ENCODE measurements around the gene TASP1.
"Not testable (repeated sequence)": the region's sequence is repeated elsewhere in the genome, so short reads cannot be mapped to it uniquely, and the experiment has no call there.

DNA sequence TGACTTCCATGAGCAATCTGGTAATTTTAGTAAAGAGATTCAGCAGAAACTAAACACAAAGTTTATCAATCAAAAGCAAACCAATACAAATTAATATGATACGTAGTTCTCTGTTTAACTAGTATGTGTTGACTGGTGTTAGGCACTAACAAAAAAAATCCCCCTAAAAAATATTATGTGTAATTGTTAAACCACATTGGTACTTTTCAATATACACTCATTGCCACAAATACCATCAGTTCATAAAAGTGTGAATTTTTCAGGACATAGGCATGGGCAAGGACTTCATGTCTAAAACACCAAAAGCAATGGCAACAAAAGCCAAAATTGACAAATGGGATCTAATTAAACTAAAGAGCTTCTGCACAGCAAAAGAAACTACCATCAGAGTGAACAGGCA lies 155.3 kb downstream of the TASP1 start:
- not testable (repeated sequence) for TF ChIP-seq EP300, CTCF (IDR thresholded peaks at IDR 0.05)

Measured in tibial nerve (tissue), 4 donors.